Measurements from ENCODE around the gene GMNN.

GMNN gene

DNA sequence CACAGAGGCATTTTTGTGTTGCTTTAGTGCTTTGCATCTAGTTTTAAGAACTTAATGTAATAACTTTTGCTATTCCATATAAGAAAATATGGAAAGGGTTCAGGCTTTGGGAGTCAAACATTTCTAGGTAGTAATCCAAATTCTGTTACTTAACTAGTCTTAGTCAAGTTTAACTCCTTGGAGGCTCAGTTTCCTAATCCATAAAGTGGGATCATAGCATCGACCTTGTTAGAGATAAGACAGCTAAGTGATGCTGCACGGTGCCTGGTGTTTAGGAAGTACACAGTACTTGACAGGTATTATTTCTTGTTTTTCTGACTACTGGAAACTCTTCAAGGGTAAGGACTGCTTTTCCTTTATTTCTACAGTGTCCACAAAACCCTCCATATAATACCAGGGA, 48.4 kb downstream of the GMNN start:
- H3K27me3 ChIP-seq (ENCODE audit: low read depth, low read length): no peaks in the 10 kb centered on the region
- no peak overlapping the region for H3K4me2 ChIP-seq (ENCODE audit: low read length)
- no peak overlapping the region for H2AFZ ChIP-seq (ENCODE audit: low read depth, low read length)
- peaks cover 7% of the 10 kb centered on the region; the same call in 1 of the 2 replicates for H4K20me1 ChIP-seq (ENCODE audit: insufficient read depth, low read length)
- H3K9me3 ChIP-seq (ENCODE audit: insufficient read depth, low read length): no peaks in the 10 kb centered on the region
- H3K4me3 ChIP-seq (ENCODE audit: low read length): no peak overlapping the region
- H3K79me2 ChIP-seq (ENCODE audit: low read length): no peaks in the 10 kb centered on the region
- TF ChIP-seq, protein P1, sequence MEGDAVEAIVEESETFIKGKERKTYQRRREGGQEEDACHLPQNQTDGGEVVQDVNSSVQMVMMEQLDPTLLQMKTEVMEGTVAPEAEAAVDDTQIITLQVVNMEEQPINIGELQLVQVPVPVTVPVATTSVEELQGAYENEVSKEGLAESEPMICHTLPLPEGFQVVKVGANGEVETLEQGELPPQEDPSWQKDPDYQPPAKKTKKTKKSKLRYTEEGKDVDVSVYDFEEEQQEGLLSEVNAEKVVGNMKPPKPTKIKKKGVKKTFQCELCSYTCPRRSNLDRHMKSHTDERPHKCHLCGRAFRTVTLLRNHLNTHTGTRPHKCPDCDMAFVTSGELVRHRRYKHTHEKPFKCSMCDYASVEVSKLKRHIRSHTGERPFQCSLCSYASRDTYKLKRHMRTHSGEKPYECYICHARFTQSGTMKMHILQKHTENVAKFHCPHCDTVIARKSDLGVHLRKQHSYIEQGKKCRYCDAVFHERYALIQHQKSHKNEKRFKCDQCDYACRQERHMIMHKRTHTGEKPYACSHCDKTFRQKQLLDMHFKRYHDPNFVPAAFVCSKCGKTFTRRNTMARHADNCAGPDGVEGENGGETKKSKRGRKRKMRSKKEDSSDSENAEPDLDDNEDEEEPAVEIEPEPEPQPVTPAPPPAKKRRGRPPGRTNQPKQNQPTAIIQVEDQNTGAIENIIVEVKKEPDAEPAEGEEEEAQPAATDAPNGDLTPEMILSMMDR (IDR thresholded peaks at IDR 0.05; ENCODE audit: low read depth, low read length): no peak
- no peak for TF ChIP-seq EZH2phosphoT487 (IDR thresholded peaks at IDR 0.05; ENCODE audit: low read depth)
- no peak overlapping the region for H3K9ac ChIP-seq (ENCODE audit: low read length)
- H3K4me1 ChIP-seq (ENCODE audit: low read length): no peaks in the 10 kb centered on the region
- no peak overlapping the region for H3K27ac ChIP-seq (ENCODE audit: low read length)
- H3K36me3 ChIP-seq (replicated peaks; ENCODE audit: low read depth, low read length): peaks cover 58% of the 10 kb centered on the region

DNA sequence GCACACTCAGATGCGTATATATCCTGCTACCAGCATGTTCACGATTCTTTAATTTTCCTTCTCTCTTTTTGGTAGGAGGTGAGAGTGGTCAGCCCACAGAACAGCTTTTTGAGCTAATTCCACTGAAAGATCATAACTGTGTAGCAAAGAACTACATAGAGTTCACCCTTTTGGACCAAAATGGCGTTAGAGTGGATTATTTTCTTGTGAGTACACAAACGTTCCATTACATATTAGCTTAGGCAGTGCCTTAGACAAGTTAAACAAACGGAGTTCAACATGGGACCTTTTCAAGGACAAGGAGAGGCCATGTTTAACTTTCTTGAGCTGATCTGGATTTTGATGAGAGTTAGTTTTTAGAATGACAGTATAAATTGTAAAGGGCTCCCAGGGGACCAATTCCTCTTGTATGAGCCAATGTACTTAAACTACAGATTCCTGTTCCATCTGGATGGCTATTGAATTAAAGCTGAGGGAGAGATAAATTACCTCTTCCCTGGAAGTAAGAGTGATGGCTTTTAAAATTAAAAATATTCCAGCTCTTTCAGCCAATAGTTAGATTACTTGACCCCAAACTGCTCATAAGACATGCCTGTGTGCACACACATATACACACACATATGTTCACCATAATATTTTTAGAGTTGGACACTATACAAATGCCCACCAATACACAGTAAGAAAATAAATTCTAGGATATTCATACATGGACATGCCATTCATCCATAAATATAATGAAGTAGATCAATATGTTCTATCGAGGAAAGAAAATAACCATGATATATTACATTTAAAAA, 49.6 kb downstream of the GMNN start:
- Histone ChIP-seq H3K4me3 (ENCODE audit: low read length) (no peak overlapping the region), H3K27ac (ENCODE audit: low read length) (no peak overlapping the region), H3K4me2 (ENCODE audit: low read length) (no peak overlapping the region), H3K9me3 (ENCODE audit: insufficient read depth, low read length) (no peaks in the 10 kb centered on the region), H3K36me3 (replicated peaks; ENCODE audit: low read depth, low read length) (peaks cover 50% of the 10 kb centered on the region), H4K20me1 (ENCODE audit: insufficient read depth, low read length) (peaks cover 7% of the 10 kb centered on the region; the same call in 1 of the 2 replicates), H2AFZ (ENCODE audit: low read depth, low read length) (no peak overlapping the region), H3K9ac (ENCODE audit: low read length) (no peak overlapping the region), H3K4me1 (ENCODE audit: low read length) (no peaks in the 10 kb centered on the region), H3K27me3 (ENCODE audit: low read depth, low read length) (no peaks in the 10 kb centered on the region), H3K79me2 (ENCODE audit: low read length) (no peaks in the 10 kb centered on the region)
- TF ChIP-seq, protein P1 (IDR thresholded peaks at IDR 0.05; ENCODE audit: low read depth, low read length): no peak
- no peak for TF ChIP-seq EZH2phosphoT487 (IDR thresholded peaks at IDR 0.05; ENCODE audit: low read depth)

DNA sequence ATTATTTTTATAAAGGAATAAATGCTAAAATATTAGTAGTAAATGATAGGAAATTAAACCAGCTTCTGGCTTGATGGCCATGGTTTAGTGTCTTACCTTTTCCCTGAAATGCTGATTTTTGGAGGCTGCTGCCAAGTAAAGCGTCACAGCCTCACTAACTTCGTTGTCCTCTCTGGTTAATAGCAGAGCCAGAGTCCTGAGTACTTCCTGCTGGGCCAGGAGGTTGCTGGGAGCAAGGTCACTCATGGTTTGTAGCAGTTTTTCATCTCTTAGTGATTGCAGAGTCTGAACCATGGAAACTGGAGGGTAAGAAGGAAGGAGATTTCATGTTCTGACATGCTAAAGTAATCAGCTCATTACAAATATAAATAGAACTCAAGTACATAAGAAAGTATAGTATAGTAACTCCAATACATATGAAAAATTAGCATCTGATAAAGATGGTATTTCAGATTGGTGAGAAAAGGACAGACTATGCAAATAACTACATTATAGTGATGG, 50.4 kb downstream of the GMNN start:
- Histone ChIP-seq H2AFZ (ENCODE audit: low read depth, low read length) (no peak overlapping the region), H3K27ac (ENCODE audit: low read length) (no peak overlapping the region), H3K4me1 (ENCODE audit: low read length) (no peaks in the 10 kb centered on the region), H3K9me3 (ENCODE audit: insufficient read depth, low read length) (no peaks in the 10 kb centered on the region), H3K79me2 (ENCODE audit: low read length) (no peaks in the 10 kb centered on the region), H4K20me1 (ENCODE audit: insufficient read depth, low read length) (peaks cover 7% of the 10 kb centered on the region; the same call in 1 of the 2 replicates), H3K9ac (ENCODE audit: low read length) (no peak overlapping the region), H3K27me3 (ENCODE audit: low read depth, low read length) (no peaks in the 10 kb centered on the region), H3K4me3 (ENCODE audit: low read length) (no peak overlapping the region), H3K4me2 (ENCODE audit: low read length) (no peak overlapping the region), H3K36me3 (replicated peaks; ENCODE audit: low read depth, low read length) (peaks cover 50% of the 10 kb centered on the region)
- TF ChIP-seq EZH2phosphoT487 (IDR thresholded peaks at IDR 0.05; ENCODE audit: low read depth): no peak
- TF ChIP-seq, protein P1 (IDR thresholded peaks at IDR 0.05; ENCODE audit: low read depth, low read length): no peak

DNA sequence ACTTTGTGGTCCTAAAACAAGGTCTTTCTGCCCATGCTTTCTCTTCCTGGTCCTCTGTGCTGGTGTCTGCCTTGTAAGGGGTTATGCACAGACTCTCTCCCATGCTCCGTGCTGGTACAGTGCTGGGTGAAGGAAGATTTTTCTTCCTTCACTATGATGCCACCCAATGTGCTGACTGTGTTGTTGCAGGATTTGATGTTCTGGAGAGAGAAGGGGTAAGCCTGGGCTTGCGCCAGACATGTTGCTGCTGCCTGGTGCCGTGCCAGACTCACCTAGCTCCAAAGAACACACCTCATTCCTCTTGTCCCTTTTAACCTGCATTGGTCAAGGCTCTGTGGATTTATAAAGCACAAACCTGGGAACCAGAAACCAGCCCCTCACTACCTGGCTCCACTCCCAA, 52.4 kb downstream of the GMNN start:
- no peaks in the 10 kb centered on the region for H3K27me3 ChIP-seq (ENCODE audit: low read depth, low read length)
- no peak overlapping the region for H2AFZ ChIP-seq (ENCODE audit: low read depth, low read length)
- no peak overlapping the region for H3K4me3 ChIP-seq (ENCODE audit: low read length)
- H3K36me3 ChIP-seq (replicated peaks; ENCODE audit: low read depth, low read length): peaks cover 56% of the 10 kb centered on the region
- H4K20me1 ChIP-seq (ENCODE audit: insufficient read depth, low read length): peaks cover 7% of the 10 kb centered on the region; the same call in 1 of the 2 replicates
- no peak overlapping the region for H3K9ac ChIP-seq (ENCODE audit: low read length)
- TF ChIP-seq, protein P1 (IDR thresholded peaks at IDR 0.05; ENCODE audit: low read depth, low read length): no peak
- TF ChIP-seq EZH2phosphoT487 (IDR thresholded peaks at IDR 0.05; ENCODE audit: low read depth): no peak
- H3K79me2 ChIP-seq (ENCODE audit: low read length): no peaks in the 10 kb centered on the region
- no peaks in the 10 kb centered on the region for H3K4me1 ChIP-seq (ENCODE audit: low read length)
- H3K4me2 ChIP-seq (ENCODE audit: low read length): no peak overlapping the region
- H3K9me3 ChIP-seq (ENCODE audit: insufficient read depth, low read length): no peaks in the 10 kb centered on the region
- no peak overlapping the region for H3K27ac ChIP-seq (ENCODE audit: low read length)

Data from OCI-LY3 (cell line).